Measurements from ENCODE around the gene PIN1. TPM values are rescaled to one million over a fixed set of nuclear protein-coding genes. Genes with fewer than 3 reads are reported as not detected.

PIN1 gene
- total RNA-seq, 1 experiment from 2014 or later: 107 TPM

GRCh38 chr19:9834726-9835506 is at the start of gene PIN1 (continued):
- TF ChIP-seq ERG (CRISPR knock-in tag; IDR thresholded peaks at IDR 0.05) (no peak), ZBTB21 (CRISPR knock-in tag; IDR thresholded peaks at IDR 0.05; ENCODE audit: borderline replicate concordance) (no peak), NFATC4 (CRISPR knock-in tag; IDR thresholded peaks at IDR 0.05) (no peak), ZNF219 (CRISPR knock-in tag; IDR thresholded peaks at IDR 0.05; ENCODE audit: borderline replicate concordance) (no peak), ATF6 (CRISPR knock-in tag; IDR thresholded peaks at IDR 0.05) (no peak), ELF4 (CRISPR knock-in tag; IDR thresholded peaks at IDR 0.05; ENCODE audit: low read depth) (no peak), SP1 (CRISPR knock-in tag; conservative IDR thresholded peaks at IDR 0.05) (peak; percentile 99), STAT6 (CRISPR knock-in tag; conservative IDR thresholded peaks at IDR 0.05; ENCODE audit: low read depth) (no peak), MXD4 (CRISPR knock-in tag; IDR thresholded peaks at IDR 0.05; ENCODE audit: borderline replicate concordance) (no peak), NR1H2 (CRISPR knock-in tag; IDR thresholded peaks at IDR 0.05) (no peak), MYBL2 (CRISPR knock-in tag; IDR thresholded peaks at IDR 0.05) (no peak)

GRCh38 chr19:9785367-9786331 is 49.5 kb upstream of the PIN1 start:
- no peaks in the 10 kb centered on the region; the same call in 1 of the 2 replicates for H3K27me3 Mint-ChIP-seq (ENCODE audit: low read depth)
- ChIA-PET CTCF (no interaction called here), POLR2A (no interaction called here)
- DNase-seq (ENCODE audit: low spot score) (peak; percentile 99), ATAC-seq (peak; percentile 86)
- no peaks in the 10 kb centered on the region for H3K36me3 Mint-ChIP-seq
- peak overlapping the region; percentile 99 for H3K27ac Mint-ChIP-seq
- H3K4me1 Mint-ChIP-seq: peaks cover 44% of the 10 kb centered on the region
- peak overlapping the region; percentile 97 for H3K4me3 Mint-ChIP-seq
- no peaks in the 10 kb centered on the region for H3K9me3 Mint-ChIP-seq
- TF ChIP-seq FOXK1 (CRISPR knock-in tag; IDR thresholded peaks at IDR 0.05) (peak; percentile 62; the same call in 1 of the 2 replicates), CREM (CRISPR knock-in tag; IDR thresholded peaks at IDR 0.05) (peak; percentile 67; the same call in 1 of the 2 replicates), TEAD4 (CRISPR knock-in tag; IDR thresholded peaks at IDR 0.05) (peak; percentile 21; the same call in 1 of the 2 replicates), FOXP1 (CRISPR knock-in tag; IDR thresholded peaks at IDR 0.05; ENCODE audit: borderline replicate concordance) (peak; percentile 23; the same call in 1 of the 2 replicates), IRF2 (CRISPR knock-in tag; IDR thresholded peaks at IDR 0.05; ENCODE audit: borderline replicate concordance, low read depth) (no peak), NFYB (CRISPR knock-in tag; conservative IDR thresholded peaks at IDR 0.05; ENCODE audit: low read depth) (no peak), EMX1 (CRISPR knock-in tag; IDR thresholded peaks at IDR 0.05) (no peak), MAX (CRISPR knock-in tag; IDR thresholded peaks at IDR 0.05) (peak; percentile 68), NFE2L1 (CRISPR knock-in tag; IDR thresholded peaks at IDR 0.05) (0 out of 2 replicates have a peak, but pooled peaks have one; percentile 18), ARID4B (CRISPR knock-in tag; IDR thresholded peaks at IDR 0.05; ENCODE audit: borderline replicate concordance) (0 out of 2 replicates have a peak, but pooled peaks have one; percentile 69)
